IMR-90 (cell line): ENCODE results near the gene DNM3. TPM values are rescaled to one million over a fixed set of nuclear protein-coding genes. Genes with fewer than 3 reads are reported as not detected.

Experiments used
- ATAC-seq: fragments of 200-7000 bp; cut with Tn5 transposase; 2 replicates; pipeline ENCODE4 v1.9.1; 2020; ENCODE audit warnings: low read depth, mild to moderate bottlenecking, moderate library complexity
- BruUV-seq: library from RNA; stranded (reverse); fragments of 400-500 nt; replicated peaks from 2 replicates; lab custom pipeline; 2021; lab: Mats Ljungman, UMichigan
- CTCF ChIA-PET: fragments of 300-600 bp; formaldehyde crosslinking; extraction: SDS; loops from one replicate; lab custom pipeline; 2021; ENCODE audit warnings: antibody characterized with exemption; lab: Yijun Ruan, JAX
- POLR2A ChIA-PET: fragments of 300-600 bp; sonication (Branson Sonifier 250); formaldehyde crosslinking; loops from one replicate; lab custom pipeline; 2022; ENCODE audit warnings: antibody characterized with exemption; ENCODE audit not compliant: unreplicated experiment; lab: Charles Lee
- DNase-seq: peaks from one replicate; pipeline ENCODE4 v3.0.0; 2013
- H2AFZ ChIP-seq: replicated peaks from 2 replicates; pipeline ENCODE3; 2013; ENCODE audit warnings: low read length, mild to moderate bottlenecking; ENCODE audit not compliant: poor library complexity
- H2AK5ac ChIP-seq: 2 replicates; pipeline ENCODE4 v1.6.1; 2013; ENCODE audit warnings: low read depth, low read length, inconsistent platforms
- H2AK9ac ChIP-seq: replicated peaks from 2 replicates; pipeline ENCODE3; 2013; ENCODE audit warnings: mild to moderate bottlenecking, low read depth, low read length, moderate library complexity; ENCODE audit not compliant: poor library complexity
- H2BK120ac ChIP-seq: 2 replicates; pipeline ENCODE4 v1.6.1; 2013; ENCODE audit warnings: low read depth, low read length, inconsistent platforms
- H2BK15ac ChIP-seq: 3 replicates; pipeline ENCODE4 v1.6.1; 2013; ENCODE audit warnings: low read depth, low read length, inconsistent platforms
- H2BK20ac ChIP-seq: 2 replicates; pipeline ENCODE4 v1.6.1; 2013; ENCODE audit warnings: low read depth, mild to moderate bottlenecking, inconsistent platforms, low read length, moderate library complexity
- H2BK5ac ChIP-seq: 2 replicates; pipeline ENCODE4 v1.6.1; 2013; ENCODE audit warnings: mild to moderate bottlenecking, low read depth, low read length, inconsistent platforms; ENCODE audit not compliant: poor library complexity, severe bottlenecking
- H3K14ac ChIP-seq: replicated peaks from 2 replicates; pipeline ENCODE4 v1.6.1; 2013; ENCODE audit warnings: low read depth, low read length, inconsistent platforms
- H3K18ac ChIP-seq: 2 replicates; pipeline ENCODE4 v1.6.1; 2013; ENCODE audit warnings: low read depth, low read length, control low read depth
- H3K23ac ChIP-seq: 2 replicates; pipeline ENCODE4 v1.6.1; 2013; ENCODE audit warnings: low read depth, low read length, inconsistent platforms
- H3K27ac ChIP-seq: 2 replicates; pipeline ENCODE4 v1.5.1; 2013; ENCODE audit warnings: mild to moderate bottlenecking, control low read depth, low read length; ENCODE audit not compliant: insufficient read depth
- H3K27me3 ChIP-seq: 2 replicates; pipeline ENCODE4 v1.6.1; 2013; ENCODE audit warnings: low read length; ENCODE audit not compliant: control insufficient read depth, insufficient read depth
- H3K36me3 ChIP-seq: 2 replicates; pipeline ENCODE4 v1.6.1; 2013; ENCODE audit warnings: low read length, mixed read lengths; ENCODE audit not compliant: control insufficient read depth, insufficient read depth
- H3K4ac ChIP-seq: 2 replicates; pipeline ENCODE4 v1.6.1; 2013; ENCODE audit warnings: low read depth, low read length, inconsistent platforms
- H3K4me1 ChIP-seq: 2 replicates; pipeline ENCODE4 v1.6.1; 2013; ENCODE audit warnings: low read length, mixed read lengths; ENCODE audit not compliant: control insufficient read depth, insufficient read depth
- H3K4me2 ChIP-seq: 2 replicates; pipeline ENCODE4 v1.6.1; 2013; ENCODE audit warnings: low read depth, mild to moderate bottlenecking, control low read depth, low read length, moderate library complexity
- H3K4me3 ChIP-seq: 2 replicates; pipeline ENCODE4 v1.5.1; 2013; ENCODE audit warnings: low read depth, mild to moderate bottlenecking, control low read depth, low read length, moderate library complexity; ENCODE audit not compliant: insufficient read depth
- H3K56ac ChIP-seq: 2 replicates; pipeline ENCODE4 v1.6.1; 2013; ENCODE audit warnings: low read length, inconsistent platforms; ENCODE audit not compliant: insufficient read depth; ENCODE audit errors: extremely low read depth
- H3K79me1 ChIP-seq, 2 experiments: 2 replicates each; pipeline ENCODE4 v1.6.1; 2013; ENCODE audit warnings: low read length in 2 of 2, inconsistent platforms in 1 of 2, low read depth in 1 of 2
- H3K9ac ChIP-seq: 2 replicates; pipeline ENCODE4 v1.6.1; 2013; ENCODE audit warnings: low read depth, low read length, control low read depth
- H3K9me1 ChIP-seq: 2 replicates; pipeline ENCODE4 v1.6.1; 2013; ENCODE audit warnings: low read length, inconsistent platforms; ENCODE audit not compliant: insufficient read depth
- H3K9me3 ChIP-seq: 2 replicates; pipeline ENCODE4 v1.6.1; 2013; ENCODE audit warnings: low read length; ENCODE audit not compliant: control insufficient read depth, insufficient read depth
- H4K20me1 ChIP-seq: 2 replicates; pipeline ENCODE4 v1.6.1; 2013; ENCODE audit warnings: low read length, inconsistent platforms; ENCODE audit not compliant: insufficient read depth
- H4K5ac ChIP-seq: 2 replicates; pipeline ENCODE4 v1.6.1; 2013; ENCODE audit warnings: mild to moderate bottlenecking, low read depth, low read length, control low read depth
- H4K8ac ChIP-seq, 2 experiments: 2 replicates each; pipeline ENCODE4 v1.6.1; 2013; ENCODE audit warnings: low read depth in 2 of 2, low read length in 2 of 2, control low read depth in 1 of 2, inconsistent platforms in 1 of 2
- H4K91ac ChIP-seq: 2 replicates; pipeline ENCODE4 v1.6.1; 2013; ENCODE audit warnings: low read depth, low read length, inconsistent platforms; ENCODE audit not compliant: insufficient read depth
- BHLHE40 ChIP-seq: fragments of 150-350 bp; IDR thresholded peaks from 2 replicates; pipeline ENCODE4 v1.6.1; 2016; ENCODE audit warnings: mild to moderate bottlenecking, low read depth, low read length
- CHD1 ChIP-seq: IDR thresholded peaks from 2 replicates; pipeline ENCODE4 v1.6.1; 2012; ENCODE audit warnings: low read depth, low read length, improper control_type of control experiment
- MXI1 ChIP-seq: IDR thresholded peaks from 2 replicates; pipeline ENCODE4 v1.6.1; 2012; ENCODE audit warnings: low read depth, mild to moderate bottlenecking, low read length, moderate library complexity, borderline replicate concordance
- RAD21 ChIP-seq: IDR thresholded peaks from 2 replicates; pipeline ENCODE4 v1.6.1; 2012; ENCODE audit warnings: low read length, improper control_type of control experiment
- RCOR1 ChIP-seq: IDR thresholded peaks from 2 replicates; pipeline ENCODE4 v1.6.1; 2012; ENCODE audit warnings: mild to moderate bottlenecking, low read length, improper control_type of control experiment; ENCODE audit not compliant: insufficient replicate concordance
- SMC3 ChIP-seq: fragments of 150-350 bp; IDR thresholded peaks from 2 replicates; pipeline ENCODE4 v1.6.1; 2016; ENCODE audit warnings: low read depth, mild to moderate bottlenecking, antibody characterized with exemption, low read length, moderate library complexity
- WGBS, 2 experiments: methylation state at CpG; one replicate each; pipeline versions ENCODE4 v1.1.5 to v1.1.7; 2013; ENCODE audit warnings: missing lambda C conversion rate in 2 of 2; ENCODE audit not compliant: insufficient read length in 1 of 2; ENCODE audit errors: extremely low coverage in 2 of 2; 5-methylcytosine and 5-hydroxymethylcytosine counted together
- dilution Hi-C: fragments of 300-500 bp; cut with HindIII; formaldehyde crosslinking; loops from one replicate; pipeline ENCODE4 v1.14.3; 2018; ENCODE audit warnings: low sequenced_read_pairs; ENCODE audit not compliant: unreplicated experiment
- in situ Hi-C: fragments of 300-500 bp; cut with MboI; formaldehyde crosslinking; loops from 3 replicates; pipeline ENCODE4 v1.14.3; 2019; ENCODE audit warnings: low sequenced_read_pairs, inconsistent platforms, mixed read lengths
- intact Hi-C: fragments of 100-400 bp; cut with micrococcal nuclease; formaldehyde crosslinking; loops from 2 replicates; pipeline ENCODE4 v1.10.0; 2022
- polyA plus RNA-seq, 3 experiments: library from polyadenylated mRNA; depleted of rRNA; stranded (reverse); fragments of >200 nt; gene quantifications; 2 replicates each; pipeline ENCODE4 v1.2.3, GENCODE V29; 2012; ENCODE audit warnings: low replicate concordance in 1 of 3
- total RNA-seq: library from RNA; depleted of rRNA; stranded (reverse); fragments of >200 nt; gene quantifications from 2 replicates; pipeline ENCODE4 v1.2.3, GENCODE V29; 2012

DNM3 gene
- total and polyA plus RNA-seq, 2 of the 4 experiments (the other 2 are of a cell fraction): 0.36 TPM

GRCh38 chr1:172388490-172388889, 547.2 kb downstream of the DNM3 start:
- intact Hi-C loops (no loop called here), dilution Hi-C loops (no loop called here), in situ Hi-C loops (no loop called here)
- Histone ChIP-seq H3K27ac (no peak overlapping the region), H4K20me1 (no peaks in the 10 kb centered on the region), H3K9me1 (peaks cover 4% of the 10 kb centered on the region; the same call in 1 of the 2 replicates), H3K79me1 (no peaks in the 10 kb centered on the region), H3K36me3 (no peaks in the 10 kb centered on the region), H4K91ac (no peak overlapping the region), H3K23ac (no peak overlapping the region), H2AFZ (no peak overlapping the region), H3K9me3 (no peaks in the 10 kb centered on the region), H3K14ac (no peak overlapping the region), H2AK9ac (no peak overlapping the region), H2AK5ac (no peak overlapping the region), H3K9ac (no peak overlapping the region), H3K18ac (no peak overlapping the region), H2BK120ac (no peak overlapping the region), H3K4me1 (peaks cover 5% of the 10 kb centered on the region), H3K27me3 (no peaks in the 10 kb centered on the region), H2BK20ac (no peak overlapping the region), H3K4me3 (no peak overlapping the region), H2BK5ac (no peak overlapping the region), H4K8ac (no peak overlapping the region), H3K4me2 (no peak overlapping the region), H3K4ac (no peak overlapping the region), H4K5ac (no peak overlapping the region), H3K56ac (no peak overlapping the region), H2BK15ac (no peak overlapping the region)
- ChIA-PET POLR2A (no interaction called here), CTCF (no interaction called here)
- TF ChIP-seq SMC3: no peak
- TF ChIP-seq BHLHE40: no peak
- no peak for TF ChIP-seq MXI1
- no peak for TF ChIP-seq CHD1
- no peak for TF ChIP-seq RAD21
- TF ChIP-seq RCOR1: no peak
- no CpG with 5 or more reads among the region's 8 CpGs for WGBS, 2 experiments
- no peak for ATAC-seq
- no TSS peak for BruUV-seq
- no peak for DNase-seq
